ENCODE measurements around the gene ARHGEF10L.

Gene ARHGEF10L

DNA sequence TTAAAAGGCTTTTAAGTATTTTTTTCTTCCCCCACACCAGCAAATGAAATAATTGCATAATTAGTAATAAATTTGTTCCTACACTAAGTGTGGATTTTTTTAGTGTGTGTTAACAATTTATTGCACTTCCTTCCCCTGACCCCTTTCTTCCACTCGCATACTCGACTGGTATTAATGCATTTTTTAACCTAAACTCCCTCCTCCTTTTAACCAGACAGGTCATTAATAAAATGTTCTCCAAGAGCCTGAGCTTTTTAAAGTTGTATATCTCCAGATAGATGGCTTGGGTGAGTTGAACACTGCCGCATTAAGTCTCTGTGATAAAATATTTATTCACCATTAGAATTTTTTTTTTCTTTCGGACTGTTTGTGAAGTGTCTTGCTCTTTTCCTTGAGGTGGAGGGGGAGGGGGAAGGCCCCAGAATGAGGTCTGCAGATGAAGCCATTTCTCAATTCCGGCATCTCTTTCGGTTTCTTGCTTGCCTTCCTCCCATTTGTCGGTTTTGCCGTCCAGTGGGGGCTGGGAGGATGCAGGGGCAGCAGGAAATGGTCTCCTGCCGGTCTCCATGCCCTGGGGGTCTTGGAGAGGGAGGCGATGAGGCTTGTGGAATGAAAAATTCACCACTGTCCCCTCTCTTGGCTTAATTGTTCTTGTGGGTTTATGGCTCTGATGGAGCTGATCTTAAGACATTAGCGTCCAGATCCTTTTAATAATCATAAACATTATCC lies 151.6 kb downstream of the ARHGEF10L start:
- no peak for DNase-seq
- H3K27ac ChIP-seq: no peak overlapping the region
- H3K27me3 ChIP-seq (replicated peaks): no peaks in the 10 kb centered on the region
- H3K4me3 ChIP-seq (ENCODE audit: low read depth, low read length): no peak overlapping the region
- TF ChIP-seq, protein P1, sequence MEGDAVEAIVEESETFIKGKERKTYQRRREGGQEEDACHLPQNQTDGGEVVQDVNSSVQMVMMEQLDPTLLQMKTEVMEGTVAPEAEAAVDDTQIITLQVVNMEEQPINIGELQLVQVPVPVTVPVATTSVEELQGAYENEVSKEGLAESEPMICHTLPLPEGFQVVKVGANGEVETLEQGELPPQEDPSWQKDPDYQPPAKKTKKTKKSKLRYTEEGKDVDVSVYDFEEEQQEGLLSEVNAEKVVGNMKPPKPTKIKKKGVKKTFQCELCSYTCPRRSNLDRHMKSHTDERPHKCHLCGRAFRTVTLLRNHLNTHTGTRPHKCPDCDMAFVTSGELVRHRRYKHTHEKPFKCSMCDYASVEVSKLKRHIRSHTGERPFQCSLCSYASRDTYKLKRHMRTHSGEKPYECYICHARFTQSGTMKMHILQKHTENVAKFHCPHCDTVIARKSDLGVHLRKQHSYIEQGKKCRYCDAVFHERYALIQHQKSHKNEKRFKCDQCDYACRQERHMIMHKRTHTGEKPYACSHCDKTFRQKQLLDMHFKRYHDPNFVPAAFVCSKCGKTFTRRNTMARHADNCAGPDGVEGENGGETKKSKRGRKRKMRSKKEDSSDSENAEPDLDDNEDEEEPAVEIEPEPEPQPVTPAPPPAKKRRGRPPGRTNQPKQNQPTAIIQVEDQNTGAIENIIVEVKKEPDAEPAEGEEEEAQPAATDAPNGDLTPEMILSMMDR (IDR thresholded peaks at IDR 0.05; ENCODE audit: low read depth, low read length, missing control alignments): no peak
- in situ Hi-C loops (cut with HindIII; ENCODE audit: low pct_ligation_motif_present, low sequenced_read_pairs): no loop called here
- no peaks in the 10 kb centered on the region for H3K36me3 ChIP-seq (replicated peaks)

DNA sequence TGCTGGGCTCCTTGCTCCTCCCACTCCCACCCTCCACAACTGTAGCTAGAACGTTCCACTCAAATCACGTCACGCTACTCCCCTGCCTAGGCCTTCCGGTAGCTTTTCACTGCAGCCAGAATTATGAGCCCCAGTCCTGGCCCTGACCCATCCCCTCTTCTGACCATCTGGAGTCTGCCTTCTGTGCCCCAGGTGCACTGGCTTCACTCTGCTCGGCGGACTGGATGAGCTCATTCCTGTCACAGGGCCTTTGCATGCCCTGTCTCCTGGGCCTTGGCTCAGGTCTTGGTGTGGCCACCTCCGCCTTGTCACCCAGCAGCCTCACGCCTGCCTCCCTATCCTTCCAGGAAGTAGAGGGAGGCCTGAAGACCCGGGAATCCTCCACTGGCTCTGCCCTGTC lies 153.1 kb downstream of the ARHGEF10L start:
- DNase-seq: no peak
- H3K4me3 ChIP-seq (ENCODE audit: low read depth, low read length): no peak overlapping the region
- H3K27me3 ChIP-seq (replicated peaks): no peaks in the 10 kb centered on the region
- no peaks in the 10 kb centered on the region for H3K36me3 ChIP-seq (replicated peaks)
- in situ Hi-C loops (cut with HindIII; ENCODE audit: low pct_ligation_motif_present, low sequenced_read_pairs): no loop called here
- TF ChIP-seq, protein P1 (IDR thresholded peaks at IDR 0.05; ENCODE audit: low read depth, low read length, missing control alignments): no peak
- no peak overlapping the region for H3K27ac ChIP-seq

DNA sequence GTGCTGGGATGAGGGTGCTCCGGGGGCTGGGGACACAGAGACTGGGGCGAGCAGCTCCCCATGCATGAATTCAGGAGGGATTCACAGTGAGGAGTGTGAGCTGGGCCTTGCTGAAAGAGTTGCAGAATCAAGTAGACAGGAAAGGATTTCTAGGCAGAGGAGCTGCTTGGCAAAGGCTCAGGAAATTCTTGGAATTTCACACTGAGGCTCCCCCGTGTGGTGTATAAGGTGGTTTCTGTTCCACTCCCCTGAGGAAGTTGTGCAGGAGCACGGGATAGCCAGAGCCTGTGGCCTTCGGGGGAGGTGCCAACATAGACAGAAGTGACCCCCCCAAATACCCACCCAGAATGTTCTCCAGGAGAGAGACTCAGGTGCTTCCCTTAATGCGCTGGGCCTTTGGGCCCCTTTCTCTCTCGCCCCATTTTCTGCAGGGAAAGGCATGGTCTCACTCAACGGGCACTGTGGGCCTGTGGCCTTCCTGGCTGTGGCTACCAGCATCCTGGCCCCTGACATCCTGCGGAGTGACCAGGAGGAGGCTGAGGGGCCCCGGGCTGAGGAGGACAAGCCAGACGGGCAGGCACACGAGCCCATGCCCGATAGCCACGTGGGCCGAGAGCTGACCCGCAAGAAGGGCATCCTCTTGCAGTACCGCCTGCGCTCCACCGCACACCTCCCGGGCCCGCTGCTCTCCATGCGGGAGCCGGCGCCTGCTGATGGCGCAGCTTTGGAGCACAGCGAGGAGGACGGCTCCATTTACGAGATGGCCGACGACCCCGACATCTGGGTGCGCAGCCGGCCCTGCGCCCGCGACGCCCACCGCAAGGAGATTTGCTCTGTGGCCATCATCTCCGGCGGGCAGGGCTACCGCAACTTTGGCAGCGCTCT lies 157.2 kb downstream of the ARHGEF10L start:
- Histone ChIP-seq H3K36me3 (replicated peaks) (no peaks in the 10 kb centered on the region), H3K27ac (no peak overlapping the region), H3K27me3 (replicated peaks) (no peaks in the 10 kb centered on the region), H3K4me3 (ENCODE audit: low read depth, low read length) (no peak overlapping the region)
- TF ChIP-seq, protein P1 (IDR thresholded peaks at IDR 0.05; ENCODE audit: low read depth, low read length, missing control alignments): peak; percentile 72
- peak; percentile 63 for DNase-seq
- in situ Hi-C loops (cut with HindIII; ENCODE audit: low pct_ligation_motif_present, low sequenced_read_pairs): no loop called here

DNA sequence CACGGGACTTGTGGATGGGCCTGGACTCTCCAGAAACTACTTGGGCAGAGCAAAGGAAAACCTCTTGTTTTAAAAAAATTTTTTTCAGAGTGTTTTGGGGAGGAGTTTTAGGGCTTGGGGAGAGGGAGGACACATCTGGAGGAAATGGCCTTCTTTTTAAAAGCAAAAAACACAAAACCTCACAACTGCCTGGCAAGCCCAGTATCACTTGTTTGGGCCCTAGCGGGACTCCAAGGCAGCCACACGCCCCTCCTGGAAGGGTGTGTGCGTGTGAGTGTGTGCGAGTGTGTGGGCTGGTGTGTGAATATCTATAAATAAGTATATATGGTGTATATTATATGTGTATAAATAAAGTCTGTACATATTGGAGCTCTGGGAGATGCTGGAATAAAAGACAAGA lies 158.0 kb downstream of the ARHGEF10L start:
- in situ Hi-C loops (cut with HindIII; ENCODE audit: low pct_ligation_motif_present, low sequenced_read_pairs): no loop called here
- H3K4me3 ChIP-seq (ENCODE audit: low read depth, low read length): no peak overlapping the region
- no peaks in the 10 kb centered on the region for H3K27me3 ChIP-seq (replicated peaks)
- DNase-seq: no peak
- no peaks in the 10 kb centered on the region for H3K36me3 ChIP-seq (replicated peaks)
- no peak overlapping the region for H3K27ac ChIP-seq
- TF ChIP-seq, protein P1 (IDR thresholded peaks at IDR 0.05; ENCODE audit: low read depth, low read length, missing control alignments): no peak

DNA sequence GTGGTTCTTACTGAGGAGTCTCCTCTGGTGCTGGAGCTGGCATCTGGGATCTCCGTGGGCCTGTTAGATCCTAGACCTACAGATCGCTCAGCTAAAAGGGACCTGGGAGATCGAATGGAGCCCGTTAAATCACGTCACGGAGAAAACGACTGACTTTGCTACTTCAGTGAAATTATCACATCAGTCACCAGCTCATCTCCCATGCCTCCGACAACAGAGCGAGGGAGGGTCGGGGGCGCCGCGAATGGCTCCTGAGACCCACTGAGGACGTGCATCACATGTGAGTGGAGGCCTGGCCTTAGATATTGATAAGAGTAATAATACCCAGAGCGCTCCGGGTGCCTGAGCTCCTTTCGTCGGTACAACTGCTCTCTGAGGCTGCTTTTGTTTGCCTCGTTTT lies 160.1 kb downstream of the ARHGEF10L start:
- Histone ChIP-seq H3K27ac (no peak overlapping the region), H3K4me3 (ENCODE audit: low read depth, low read length) (no peak overlapping the region), H3K36me3 (replicated peaks) (no peaks in the 10 kb centered on the region), H3K27me3 (replicated peaks) (no peaks in the 10 kb centered on the region)
- no peak for DNase-seq
- TF ChIP-seq, protein P1 (IDR thresholded peaks at IDR 0.05; ENCODE audit: low read depth, low read length, missing control alignments): no peak
- in situ Hi-C loops (cut with HindIII; ENCODE audit: low pct_ligation_motif_present, low sequenced_read_pairs): no loop called here
